ENCODE data around the gene KRTAP20-2. TPM values are rescaled to one million over a fixed set of nuclear protein-coding genes. Genes with fewer than 3 reads are reported as not detected.

The KRTAP20-2 gene
- total and polyA plus RNA-seq, 10 of the 15 experiments (the other 5 are each of a cell fraction or from before 2014, with no cell fraction given), result not detected

DNA sequence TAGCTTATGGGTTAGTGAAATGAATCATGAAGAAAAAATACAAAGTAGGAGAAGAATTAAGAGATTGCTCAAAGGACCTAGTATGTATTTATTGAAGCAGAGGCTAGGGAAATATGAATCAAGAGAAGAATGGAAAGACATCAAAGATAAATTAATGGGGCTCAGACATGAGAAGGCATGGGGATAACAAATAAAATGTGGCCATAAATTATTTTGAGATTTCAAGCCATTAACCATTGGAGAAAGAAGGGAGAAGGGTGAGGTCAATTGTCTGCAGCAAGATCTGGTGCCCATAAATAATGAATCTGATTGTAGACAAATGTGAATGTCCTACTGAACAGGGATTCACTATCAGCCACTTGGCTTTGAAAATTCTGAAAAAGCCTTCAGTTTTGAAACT is 17.9 kb downstream of the KRTAP20-2 start (continued):
- TF ChIP-seq SREBF2 (IDR thresholded peaks at IDR 0.05; ENCODE audit: low read length), result no peak

DNA sequence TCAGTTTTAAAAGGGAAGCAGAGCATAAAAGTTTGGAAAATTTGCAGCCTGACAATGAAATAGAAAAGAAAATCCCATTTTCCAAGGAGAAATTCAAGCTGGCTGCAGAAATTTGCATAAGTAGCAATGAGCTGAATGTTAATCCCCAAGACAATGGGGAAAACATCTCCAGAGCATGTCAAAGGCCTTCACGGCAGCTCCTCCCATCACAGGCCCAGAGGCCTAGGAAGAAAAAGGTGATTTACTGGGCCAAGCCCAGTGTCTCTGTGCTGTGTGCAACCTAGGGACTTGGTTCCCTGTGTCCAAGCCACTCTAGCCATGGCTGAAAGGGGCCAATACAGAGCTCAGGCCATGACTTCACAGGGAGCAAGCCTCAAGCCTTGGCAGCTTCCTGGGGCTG is 33.8 kb downstream of the KRTAP20-2 start:
- no peak for DNase-seq (ENCODE audit: low read depth, low spot score)
- WGBS (ENCODE audit: insufficient coverage, insufficient replicate concordance, low lambda C conversion rate, missing lambda C conversion rate), result 29% methylated on average over 1 of the region's 1 CpG
- ChIA-PET CTCF (no interaction called here), RAD21 (ENCODE audit: unreplicated experiment) (no interaction called here), POLR2A (no interaction called here), SMC1A (ENCODE audit: uncharacterized antibody, unreplicated experiment) (no interaction called here)
- no peaks in the 10 kb centered on the region for H3K27me3 ChIP-seq (replicated peaks in 1 of 2; ENCODE audit: control insufficient read depth in 2 of 2, insufficient read depth in 2 of 2, low read length in 1 of 2)
- FAIRE-seq, result no peak
- no peaks in the 10 kb centered on the region; the same call in 2 of the 3 replicates for H3K9me3 ChIP-seq (replicated peaks; ENCODE audit: control insufficient read depth, insufficient read depth, low read length)
- no peak overlapping the region for H3K9ac ChIP-seq (ENCODE audit: control insufficient read depth, insufficient read depth, low read length)
- H3K4me3 ChIP-seq, result no peak overlapping the region
- H4K20me1 ChIP-seq (ENCODE audit: control insufficient read depth, insufficient read depth), result no peaks in the 10 kb centered on the region
- BruUV-seq (replicated peaks), result no TSS peak
- TF ChIP-seq MTA3 (IDR thresholded peaks at IDR 0.05; ENCODE audit: borderline replicate concordance, low read length), result no peak
- no peak for TF ChIP-seq BRCA1 (IDR thresholded peaks at IDR 0.05; ENCODE audit: low read depth, low read length)
- no peak for TF ChIP-seq RCOR1 (conservative IDR thresholded peaks at IDR 0.05; ENCODE audit: low read depth, low read length)
- TF ChIP-seq, protein P1, sequence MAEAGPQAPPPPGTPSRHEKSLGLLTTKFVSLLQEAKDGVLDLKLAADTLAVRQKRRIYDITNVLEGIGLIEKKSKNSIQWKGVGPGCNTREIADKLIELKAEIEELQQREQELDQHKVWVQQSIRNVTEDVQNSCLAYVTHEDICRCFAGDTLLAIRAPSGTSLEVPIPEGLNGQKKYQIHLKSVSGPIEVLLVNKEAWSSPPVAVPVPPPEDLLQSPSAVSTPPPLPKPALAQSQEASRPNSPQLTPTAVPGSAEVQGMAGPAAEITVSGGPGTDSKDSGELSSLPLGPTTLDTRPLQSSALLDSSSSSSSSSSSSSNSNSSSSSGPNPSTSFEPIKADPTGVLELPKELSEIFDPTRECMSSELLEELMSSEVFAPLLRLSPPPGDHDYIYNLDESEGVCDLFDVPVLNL (IDR thresholded peaks at IDR 0.05; ENCODE audit: low read depth, low read length), result no peak
- no peak for TF ChIP-seq POU2F2 (IDR thresholded peaks at IDR 0.05; ENCODE audit: borderline replicate concordance, low read depth, low read length)
- no peak for TF ChIP-seq HDAC6 (IDR thresholded peaks at IDR 0.05; ENCODE audit: unreplicated experiment)
- TF ChIP-seq MEF2A (IDR thresholded peaks at IDR 0.05; ENCODE audit: insufficient read depth, low read depth, low read length), result no peak
- TF ChIP-seq, protein P2, sequence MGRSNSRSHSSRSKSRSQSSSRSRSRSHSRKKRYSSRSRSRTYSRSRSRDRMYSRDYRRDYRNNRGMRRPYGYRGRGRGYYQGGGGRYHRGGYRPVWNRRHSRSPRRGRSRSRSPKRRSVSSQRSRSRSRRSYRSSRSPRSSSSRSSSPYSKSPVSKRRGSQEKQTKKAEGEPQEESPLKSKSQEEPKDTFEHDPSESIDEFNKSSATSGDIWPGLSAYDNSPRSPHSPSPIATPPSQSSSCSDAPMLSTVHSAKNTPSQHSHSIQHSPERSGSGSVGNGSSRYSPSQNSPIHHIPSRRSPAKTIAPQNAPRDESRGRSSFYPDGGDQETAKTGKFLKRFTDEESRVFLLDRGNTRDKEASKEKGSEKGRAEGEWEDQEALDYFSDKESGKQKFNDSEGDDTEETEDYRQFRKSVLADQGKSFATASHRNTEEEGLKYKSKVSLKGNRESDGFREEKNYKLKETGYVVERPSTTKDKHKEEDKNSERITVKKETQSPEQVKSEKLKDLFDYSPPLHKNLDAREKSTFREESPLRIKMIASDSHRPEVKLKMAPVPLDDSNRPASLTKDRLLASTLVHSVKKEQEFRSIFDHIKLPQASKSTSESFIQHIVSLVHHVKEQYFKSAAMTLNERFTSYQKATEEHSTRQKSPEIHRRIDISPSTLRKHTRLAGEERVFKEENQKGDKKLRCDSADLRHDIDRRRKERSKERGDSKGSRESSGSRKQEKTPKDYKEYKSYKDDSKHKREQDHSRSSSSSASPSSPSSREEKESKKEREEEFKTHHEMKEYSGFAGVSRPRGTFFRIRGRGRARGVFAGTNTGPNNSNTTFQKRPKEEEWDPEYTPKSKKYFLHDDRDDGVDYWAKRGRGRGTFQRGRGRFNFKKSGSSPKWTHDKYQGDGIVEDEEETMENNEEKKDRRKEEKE (IDR thresholded peaks at IDR 0.05), result no peak
- no peak for TF ChIP-seq KDM1A (IDR thresholded peaks at IDR 0.05; ENCODE audit: borderline replicate concordance)
- no peak overlapping the region for H3K27ac ChIP-seq (ENCODE audit: control insufficient read depth, insufficient read depth)
- intact Hi-C loops (cut with micrococcal nuclease; ENCODE audit: unreplicated experiment), result no loop called here
- no peaks in the 10 kb centered on the region for H3K36me3 ChIP-seq (ENCODE audit: control insufficient read depth in 2 of 2, insufficient read depth in 2 of 2, low read length in 1 of 2)
- H3K79me2 ChIP-seq (ENCODE audit: control insufficient read depth, insufficient read depth, low read length), result no peaks in the 10 kb centered on the region
- H3K4me2 ChIP-seq (ENCODE audit: control insufficient read depth, insufficient read depth), result no peak overlapping the region
- in situ Hi-C loops (cut with MboI), result no loop called here
- H2AFZ ChIP-seq (ENCODE audit: control insufficient read depth, low read depth, low read length), result no peak overlapping the region
- no peaks in the 10 kb centered on the region for H3K4me1 ChIP-seq (ENCODE audit: control insufficient read depth, insufficient read depth, low read length)
- no peak for ATAC-seq
